Prostate gland (tissue), 2 donors: ENCODE results near the gene BMP7.

Experiments used
- POLR2A ChIP-seq: fragments of 450-650 bp; IDR thresholded peaks from one replicate; pipeline ENCODE4 v1.6.1; 2016; ENCODE audit warnings: antibody characterized with exemption, mild to moderate bottlenecking
- TF ChIP-seq, protein P1 (sequence below), 4 experiments: fragments of 200-600 bp in 2 of 4; fragments of 450-650 bp in 2 of 4; sonication (generic) in 2 of 4; IDR thresholded peaks; 1 replicate in 3 of 4; 2 replicates in 1 of 4; pipeline ENCODE4 v1.5.1; 2016 to 2019; ENCODE audit warnings: antibody characterized with exemption in 4 of 4, mild to moderate bottlenecking in 2 of 4, moderate library complexity in 2 of 4

- TF ChIP-seq, protein P1, sequence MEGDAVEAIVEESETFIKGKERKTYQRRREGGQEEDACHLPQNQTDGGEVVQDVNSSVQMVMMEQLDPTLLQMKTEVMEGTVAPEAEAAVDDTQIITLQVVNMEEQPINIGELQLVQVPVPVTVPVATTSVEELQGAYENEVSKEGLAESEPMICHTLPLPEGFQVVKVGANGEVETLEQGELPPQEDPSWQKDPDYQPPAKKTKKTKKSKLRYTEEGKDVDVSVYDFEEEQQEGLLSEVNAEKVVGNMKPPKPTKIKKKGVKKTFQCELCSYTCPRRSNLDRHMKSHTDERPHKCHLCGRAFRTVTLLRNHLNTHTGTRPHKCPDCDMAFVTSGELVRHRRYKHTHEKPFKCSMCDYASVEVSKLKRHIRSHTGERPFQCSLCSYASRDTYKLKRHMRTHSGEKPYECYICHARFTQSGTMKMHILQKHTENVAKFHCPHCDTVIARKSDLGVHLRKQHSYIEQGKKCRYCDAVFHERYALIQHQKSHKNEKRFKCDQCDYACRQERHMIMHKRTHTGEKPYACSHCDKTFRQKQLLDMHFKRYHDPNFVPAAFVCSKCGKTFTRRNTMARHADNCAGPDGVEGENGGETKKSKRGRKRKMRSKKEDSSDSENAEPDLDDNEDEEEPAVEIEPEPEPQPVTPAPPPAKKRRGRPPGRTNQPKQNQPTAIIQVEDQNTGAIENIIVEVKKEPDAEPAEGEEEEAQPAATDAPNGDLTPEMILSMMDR (IDR thresholded peaks at IDR 0.05), result no peak
- TF ChIP-seq POLR2A, result no peak
Measured at GRCh38 chr20:57291694-57292093, 25.3 kb upstream of the BMP7 start.
